Naive thymus-derived CD4-positive, alpha-beta T cell (primary cell): ENCODE measurements around the gene ITGAL. TPM values are rescaled to one million over a fixed set of nuclear protein-coding genes. Genes with fewer than 3 reads are reported as not detected.

Experiments used
- ATAC-seq: fragments of 150-1000 bp; cut with Tn5 transposase; 2 replicates; pipeline ENCODE4 v1.10.0; 2021; ENCODE audit warnings: mild to moderate bottlenecking, moderate library complexity
- CTCF ChIA-PET: fragments of 350-600 bp; sonication (Branson Sonifier 250); formaldehyde crosslinking; loops from one replicate; lab custom pipeline; 2021; ENCODE audit warnings: antibody characterized with exemption; lab: Charles Lee
- POLR2A ChIA-PET: fragments of 350-600 bp; sonication (Branson Sonifier 250); formaldehyde crosslinking; loops from one replicate; lab custom pipeline; 2021; ENCODE audit warnings: antibody characterized with exemption, inconsistent platforms; lab: Charles Lee
- DNase-seq, 9 donors: peaks; one replicate each; pipeline versions ENCODE4 v3.0.0 to v3.0.0-alpha.2; 2020 to 2022; ENCODE audit warnings: mixed read lengths in 1 of 9
- H3K27ac ChIP-seq: one replicate; pipeline ENCODE4 v1.7.0; 2013; ENCODE audit warnings: mild to moderate bottlenecking, low read depth, low read length, moderate library complexity
- H3K27me3 ChIP-seq, 2 donors: one replicate each; pipeline ENCODE4 v1.7.0; 2013; ENCODE audit warnings: low read length in 2 of 2, mild to moderate bottlenecking in 2 of 2, moderate library complexity in 2 of 2; ENCODE audit not compliant: control insufficient read depth in 2 of 2, insufficient read depth in 2 of 2
- H3K36me3 ChIP-seq, 3 experiments: 1 replicate in 2 of 3; 2 replicates in 1 of 3; pipeline ENCODE4 v1.7.0; 2013; ENCODE audit warnings: low read length in 3 of 3, mild to moderate bottlenecking in 3 of 3, moderate library complexity in 1 of 3; ENCODE audit not compliant: insufficient read depth in 3 of 3, control insufficient read depth in 2 of 3
- H3K4me1 ChIP-seq, 2 donors: one replicate each; pipeline ENCODE4 v1.7.0; 2013; ENCODE audit warnings: low read length in 2 of 2, mild to moderate bottlenecking in 2 of 2, moderate library complexity in 1 of 2; ENCODE audit not compliant: control insufficient read depth in 2 of 2, insufficient read depth in 2 of 2
- H3K4me3 ChIP-seq: 2 replicates; pipeline ENCODE4 v1.7.0; 2013; ENCODE audit warnings: mild to moderate bottlenecking, low read length
- H3K9me3 ChIP-seq, 3 experiments: 1 replicate in 2 of 3; 2 replicates in 1 of 3; pipeline ENCODE4 v1.7.0; 2013; ENCODE audit warnings: low read length in 3 of 3; ENCODE audit not compliant: control insufficient read depth in 2 of 3
- H3K27ac Mint-ChIP-seq, 9 donors: one replicate each; pipeline ENCODE4 v1.8.0; 2020 to 2022; ENCODE audit warnings: mixed read lengths in 9 of 9, mild to moderate bottlenecking in 8 of 9, moderate library complexity in 5 of 9, inconsistent platforms in 2 of 9
- H3K27me3 Mint-ChIP-seq, 5 donors: one replicate each; pipeline ENCODE4 v1.8.0; 2021 to 2022; ENCODE audit warnings: mixed read lengths in 5 of 5, mild to moderate bottlenecking in 1 of 5
- H3K36me3 Mint-ChIP-seq, 5 donors: one replicate each; pipeline ENCODE4 v1.8.0; 2020 to 2022; ENCODE audit warnings: mixed read lengths in 5 of 5, mild to moderate bottlenecking in 3 of 5, inconsistent platforms in 1 of 5
- H3K4me1 Mint-ChIP-seq, 7 donors: one replicate each; pipeline ENCODE4 v1.8.0; 2020 to 2022; ENCODE audit warnings: mixed read lengths in 7 of 7, mild to moderate bottlenecking in 3 of 7, inconsistent platforms in 1 of 7
- H3K4me3 Mint-ChIP-seq, 10 donors: one replicate each; pipeline ENCODE4 v1.8.0; 2020 to 2022; ENCODE audit warnings: mild to moderate bottlenecking in 10 of 10, mixed read lengths in 10 of 10, moderate library complexity in 6 of 10, inconsistent platforms in 2 of 10
- H3K9me3 Mint-ChIP-seq, 11 donors: one replicate each; pipeline ENCODE4 v1.8.0; 2020 to 2022; ENCODE audit warnings: mixed read lengths in 11 of 11, mild to moderate bottlenecking in 4 of 11, inconsistent platforms in 1 of 11, moderate library complexity in 1 of 11
- intact Hi-C, 2 donors: fragments of 100-400 bp; cut with micrococcal nuclease; formaldehyde crosslinking; loops; one replicate each; pipeline ENCODE4 v1.15.1; 2023
- polyA plus RNA-seq, 2 donors: library from polyadenylated mRNA; unstranded; fragments of 300-500 nt; fragmentation: Illumina TruSeq; gene quantifications; one replicate each; pipeline ENCODE4 v1.2.3, GENCODE V29; 2021
- total RNA-seq, 6 experiments: library from RNA in 5 of 6; stranded (reverse) in 5 of 6; gene quantifications; 1 replicate in 5 of 6; 2 replicates in 1 of 6; pipeline ENCODE4 v1.2.3 and lab custom pipeline; 2021 to 2026

ITGAL gene
- total and polyA plus RNA-seq, 7 experiments from 2014 or later: 110 to 629 (median 411) TPM

DNA sequence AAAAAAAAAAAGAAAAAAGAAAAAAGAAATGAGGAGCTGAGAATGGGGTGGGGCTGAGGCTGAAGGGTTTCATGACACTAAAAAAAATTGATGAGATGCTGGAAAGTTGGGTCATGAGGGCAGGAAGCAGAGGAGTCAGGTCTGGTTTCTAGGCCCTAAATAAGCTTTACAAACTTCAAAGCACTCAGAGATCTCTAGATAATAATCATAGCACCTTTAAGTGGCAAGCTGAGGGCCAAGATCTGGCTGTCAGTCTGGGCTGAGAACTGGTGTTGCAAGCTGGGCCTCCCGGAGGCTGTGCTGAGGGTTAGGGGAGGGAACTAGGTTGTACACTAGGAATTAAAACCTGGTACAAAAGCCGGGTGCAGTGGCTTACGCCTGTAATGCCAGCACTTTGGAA is 79.2 kb downstream of the ITGAL start:
- intact Hi-C loops: loop anchor here in 1 of 2 donors (1.0 kb wide), 2 partner anchors 16 to 21 kb away; no protein-coding TSS in a partner anchor
- H3K27me3 Mint-ChIP-seq: no peaks in the 10 kb centered on the region
- Histone ChIP-seq H3K4me3 (peak overlapping the region; percentile 5), H3K9me3 (no peaks in the 10 kb centered on the region), H3K27ac (peak overlapping the region; percentile 59), H3K27me3 (no peaks in the 10 kb centered on the region), H3K4me1 (peaks cover 24 to 32% of the 10 kb centered on the region in 2 donors), H3K36me3 (peaks cover 0 to 32% (median 8%) of the 10 kb centered on the region in 3 experiments)
- peak in 8 of 9 donors; percentile 53 to 82 (median 74) for DNase-seq
- peak overlapping the region; percentile 32 to 87 (median 75) for H3K4me3 Mint-ChIP-seq
- H3K27ac Mint-ChIP-seq: peak overlapping the region; percentile 83 to 98 (median 93)
- H3K9me3 Mint-ChIP-seq: no peaks in the 10 kb centered on the region
- H3K4me1 Mint-ChIP-seq: peaks cover 49 to 65% (median 55%) of the 10 kb centered on the region in 7 donors
- ChIA-PET CTCF (interaction anchor here (0.8 to 1.3 kb wide), 3 partner anchors 16 to 122 kb away, joined by 3 to 7 read pairs (median 3); partner anchors contain the start of genes DCTPP1 and ZNF747), POLR2A (interaction anchor here (0.6 to 9.3 kb wide), 14 partner anchors 10 to 169 kb away, joined by 3 to 159 read pairs (median 5); partner anchors contain the start of genes DCTPP1, ZNF688 and ZNF747)
- peaks cover 0 to 20% (median 5%) of the 10 kb centered on the region in 5 donors for H3K36me3 Mint-ChIP-seq
- ATAC-seq: peak; percentile 89

GRCh38 chr16:30552956-30553355 is 80.4 kb downstream of the ITGAL start:
- peak overlapping the region in 7 of 10 donors; percentile 9 to 87 (median 33) for H3K4me3 Mint-ChIP-seq

GRCh38 chr16:30553393-30553899 is 80.9 kb downstream of the ITGAL start:
- Mint-ChIP-seq H3K27ac (peak overlapping the region; percentile 71 to 98 (median 93)), H3K9me3 (no peaks in the 10 kb centered on the region), H3K36me3 (peaks cover 0 to 20% (median 5%) of the 10 kb centered on the region in 5 donors), H3K27me3 (no peaks in the 10 kb centered on the region), H3K4me1 (peaks cover 42 to 66% (median 58%) of the 10 kb centered on the region in 7 donors), H3K4me3 (peak overlapping the region in 5 of 10 donors; percentile 9 to 87 (median 18))
- ChIA-PET POLR2A (interaction anchor here (2.6 to 9.3 kb wide), 3 partner anchors 18 to 136 kb away, joined by 14 to 159 read pairs (median 18); partner anchors contain the start of genes ZNF688 and ZNF747), CTCF (interaction anchor here (6.2 kb wide), 1 partner anchor 18 kb away, joined by 37 read pairs; the partner anchor contains the start of gene ZNF747)
- H3K4me3 ChIP-seq: no peak overlapping the region
- peak overlapping the region; percentile 30 for H3K27ac ChIP-seq
- no peaks in the 10 kb centered on the region for H3K9me3 ChIP-seq
- ATAC-seq (no peak), DNase-seq (no peak)
- intact Hi-C loops: no loop called here
- H3K27me3 ChIP-seq: no peaks in the 10 kb centered on the region
- H3K36me3 ChIP-seq: peaks cover 0 to 36% (median 8%) of the 10 kb centered on the region in 3 experiments
- H3K4me1 ChIP-seq: peaks cover 24 to 33% of the 10 kb centered on the region in 2 donors

More at GRCh38 chr16:30552956-30553355, 80.4 kb downstream of the ITGAL start:
- no peak overlapping the region for H3K4me3 ChIP-seq
- DNase-seq (no peak), ATAC-seq (no peak)
- no peaks in the 10 kb centered on the region for H3K9me3 Mint-ChIP-seq
- H3K36me3 ChIP-seq: peaks cover 0 to 35% (median 8%) of the 10 kb centered on the region in 3 experiments
- intact Hi-C loops: no loop called here
- H3K27me3 ChIP-seq: no peaks in the 10 kb centered on the region
- H3K4me1 ChIP-seq: peaks cover 24 to 32% of the 10 kb centered on the region in 2 donors
- H3K4me1 Mint-ChIP-seq: peaks cover 45 to 68% (median 60%) of the 10 kb centered on the region in 7 donors
- peak overlapping the region; percentile 71 to 98 (median 93) for H3K27ac Mint-ChIP-seq
- ChIA-PET CTCF (interaction anchor here (0.6 kb wide), 1 partner anchor 127 kb away, joined by 4 read pairs; no protein-coding TSS in a partner anchor), POLR2A (interaction anchor here (0.6 to 9.3 kb wide), 8 partner anchors 11 to 194 kb away, joined by 3 to 159 read pairs (median 6); partner anchors contain the start of genes ZNF688 and ZNF747)
- peaks cover 0 to 20% (median 5%) of the 10 kb centered on the region in 5 donors for H3K36me3 Mint-ChIP-seq
- peak overlapping the region; percentile 41 for H3K27ac ChIP-seq
- no peaks in the 10 kb centered on the region for H3K9me3 ChIP-seq
- H3K27me3 Mint-ChIP-seq: no peaks in the 10 kb centered on the region

GRCh38 chr16:30554557-30555314 is 82.2 kb downstream of the ITGAL start:
- H3K4me1 ChIP-seq: peaks cover 28 to 37% of the 10 kb centered on the region in 2 donors
- H3K9me3 Mint-ChIP-seq: peaks cover 0 to 2% (median 0%) of the 10 kb centered on the region in 11 donors
- no peaks in the 10 kb centered on the region for H3K9me3 ChIP-seq
- no peak overlapping the region for H3K27ac ChIP-seq
- peak overlapping the region in 3 of 10 donors; percentile 10 to 92 (median 87) for H3K4me3 Mint-ChIP-seq
- ChIA-PET CTCF (interaction anchor here (6.2 kb wide), 1 partner anchor 20 kb away, joined by 37 read pairs; the partner anchor contains the start of gene ZNF747), POLR2A (interaction anchor here (1.2 to 9.3 kb wide), 4 partner anchors 19 to 125 kb away, joined by 3 to 159 read pairs (median 4); partner anchors contain the start of genes DCTPP1 and ZNF747)
- no peaks in the 10 kb centered on the region for H3K27me3 ChIP-seq
- no peak overlapping the region for H3K4me3 ChIP-seq
- H3K36me3 ChIP-seq: peaks cover 0 to 36% (median 8%) of the 10 kb centered on the region in 3 experiments
- H3K36me3 Mint-ChIP-seq: peaks cover 0 to 20% (median 5%) of the 10 kb centered on the region in 5 donors
- no peaks in the 10 kb centered on the region for H3K27me3 Mint-ChIP-seq
- H3K27ac Mint-ChIP-seq: peak overlapping the region in 4 of 9 donors; percentile 65 to 98 (median 94)
- no peak for DNase-seq
- H3K4me1 Mint-ChIP-seq: peaks cover 46 to 71% (median 58%) of the 10 kb centered on the region in 7 donors
- no peak for ATAC-seq
- intact Hi-C loops: loop anchor here in 1 of 2 donors (5.0 kb wide), 2 partner anchors 177 to 368 kb away; partner anchors contain the start of gene FBXL19

GRCh38 chr16:30555315-30556124 is 83.0 kb downstream of the ITGAL start:
- no peak for ATAC-seq
- intact Hi-C loops: loop anchor here in 1 of 2 donors (5.0 kb wide), 2 partner anchors 178 to 367 kb away; partner anchors contain the start of gene FBXL19
- no peak overlapping the region for H3K4me3 ChIP-seq
- Mint-ChIP-seq H3K9me3 (peaks cover 0 to 2% (median 0%) of the 10 kb centered on the region in 11 donors), H3K4me3 (peak overlapping the region in 9 of 10 donors; percentile 43 to 92 (median 83)), H3K4me1 (peaks cover 46 to 72% (median 58%) of the 10 kb centered on the region in 7 donors), H3K27ac (peak overlapping the region in 5 of 9 donors; percentile 65 to 94 (median 93)), H3K36me3 (peaks cover 0 to 20% (median 5%) of the 10 kb centered on the region in 5 donors), H3K27me3 (no peaks in the 10 kb centered on the region)
- ChIA-PET POLR2A (interaction anchor here (1.2 to 9.3 kb wide), 5 partner anchors 16 to 126 kb away, joined by 3 to 159 read pairs (median 5); partner anchors contain the start of genes DCTPP1, ZNF688 and ZNF747), CTCF (interaction anchor here (1.0 to 6.2 kb wide), 2 partner anchors 20 to 138 kb away, joined by 3 to 37 read pairs; partner anchors contain the start of gene ZNF747)
- no peak overlapping the region for H3K27ac ChIP-seq
- peaks cover 28 to 37% of the 10 kb centered on the region in 2 donors for H3K4me1 ChIP-seq
- no peak for DNase-seq
- H3K9me3 ChIP-seq: no peaks in the 10 kb centered on the region
- H3K36me3 ChIP-seq: peaks cover 0 to 36% (median 8%) of the 10 kb centered on the region in 3 experiments
- H3K27me3 ChIP-seq: no peaks in the 10 kb centered on the region
